Measurements from ENCODE around the gene PTPN12.
"Not testable (repeated sequence)": the region's sequence is repeated elsewhere in the genome, so short reads cannot be mapped to it uniquely, and the experiment has no call there.

Gene PTPN12

DNA sequence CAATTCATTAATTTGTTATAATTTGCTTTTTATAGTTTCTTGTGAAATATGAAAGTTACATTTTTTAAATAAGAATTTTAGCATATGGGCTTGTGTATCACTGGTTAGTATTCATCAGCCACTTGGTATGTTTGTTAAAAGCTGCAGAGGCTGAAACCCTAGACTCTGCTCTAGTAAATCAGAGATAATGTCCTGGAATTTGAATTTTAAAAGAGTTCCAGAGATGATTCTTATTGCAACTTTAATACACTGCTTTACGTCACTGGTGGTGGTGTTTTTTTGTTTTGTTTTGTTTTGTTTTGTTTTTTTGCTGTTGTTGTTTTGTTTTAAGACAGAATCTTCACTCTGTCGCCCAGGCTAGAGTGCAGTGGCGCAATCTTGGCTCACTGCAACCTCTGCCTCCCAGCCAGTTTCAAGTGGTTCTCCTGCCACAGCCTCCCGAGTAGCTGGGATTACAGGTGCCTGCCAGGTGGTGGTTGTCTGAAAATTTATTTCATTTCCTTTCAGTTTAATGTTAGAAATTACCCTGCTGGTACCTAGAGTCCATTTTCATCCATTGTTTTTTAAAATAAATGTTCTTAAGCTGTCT, 43.8 kb downstream of the PTPN12 start:
- no peak for DNase-seq

DNA sequence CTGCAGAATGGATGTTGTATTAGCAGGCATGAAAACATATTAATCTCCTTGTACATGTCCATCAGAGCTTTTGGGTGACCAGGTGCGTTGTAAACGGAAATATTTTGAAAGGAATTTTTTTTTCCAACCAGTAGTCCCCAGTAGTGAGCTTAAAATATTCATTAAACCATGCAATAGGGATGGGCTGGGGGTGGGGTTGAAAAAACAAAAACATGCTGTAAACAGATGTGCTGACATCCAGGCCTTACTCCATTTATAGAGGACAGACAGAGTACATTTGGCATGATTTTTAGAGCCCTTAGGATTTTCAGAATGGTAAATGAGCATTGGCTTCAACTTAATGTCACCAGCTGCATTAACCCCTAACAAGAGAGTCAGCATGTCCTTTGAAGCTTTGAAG, 50.2 kb downstream of the PTPN12 start:
- DNase-seq, result no peak

DNA sequence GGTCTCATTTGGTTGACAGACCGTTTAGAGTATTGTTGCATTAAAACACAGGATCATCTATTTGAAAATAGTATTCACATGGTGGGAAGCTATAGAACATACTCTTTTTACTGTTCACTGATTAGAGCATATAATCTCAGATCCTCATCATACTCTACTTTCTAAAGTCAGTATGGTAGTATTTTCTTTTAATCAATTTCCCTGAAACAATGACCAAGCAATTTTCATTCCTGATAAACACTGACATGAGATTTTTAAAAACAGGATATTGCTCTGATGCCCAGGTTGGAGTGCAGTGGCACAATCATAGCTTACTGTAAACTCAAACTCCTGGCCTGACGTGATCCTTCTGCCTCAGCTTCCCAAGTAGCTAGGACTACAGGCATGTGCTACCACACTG, 63.9 kb downstream of the PTPN12 start:
- DNase-seq, result no peak

DNA sequence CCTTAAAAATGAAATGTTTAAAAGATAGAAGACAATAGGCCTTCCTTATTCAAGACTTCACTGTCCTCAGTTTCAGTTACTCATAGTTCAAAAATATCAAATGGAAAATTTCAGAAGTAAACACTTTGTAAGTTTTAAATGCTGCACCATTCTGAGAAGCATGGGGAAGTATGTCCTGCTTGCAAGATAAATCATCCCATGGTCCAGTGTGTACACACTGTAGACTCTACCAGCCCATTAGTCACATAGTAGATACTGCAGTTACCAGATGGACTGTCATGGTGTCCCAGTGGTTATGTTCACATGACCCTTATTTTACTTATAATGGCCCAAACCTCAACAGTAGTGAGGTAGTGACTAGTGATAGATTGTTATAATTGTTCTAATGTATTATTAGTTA, 69.5 kb downstream of the PTPN12 start:
- no peak for DNase-seq

DNA sequence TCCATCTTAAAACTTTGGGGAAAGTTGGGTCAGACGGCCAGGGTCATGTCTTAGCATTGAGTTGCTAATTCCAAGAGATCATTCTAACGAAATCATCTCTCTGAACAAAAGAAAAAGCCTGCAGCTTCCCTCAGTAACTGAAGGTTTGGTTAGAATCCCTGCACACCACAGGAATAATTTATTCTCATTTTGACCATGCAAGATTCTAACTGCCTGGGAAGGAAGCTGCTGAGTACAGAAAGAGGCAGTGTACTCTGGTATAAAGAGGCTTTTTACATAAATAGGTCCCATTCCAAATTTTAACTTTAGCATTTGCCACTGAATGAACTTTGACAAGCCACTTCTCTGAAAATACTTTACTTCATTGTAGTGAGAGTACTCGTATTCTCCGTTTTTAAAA, 82.2 kb downstream of the PTPN12 start:
- no peak for DNase-seq

DNA sequence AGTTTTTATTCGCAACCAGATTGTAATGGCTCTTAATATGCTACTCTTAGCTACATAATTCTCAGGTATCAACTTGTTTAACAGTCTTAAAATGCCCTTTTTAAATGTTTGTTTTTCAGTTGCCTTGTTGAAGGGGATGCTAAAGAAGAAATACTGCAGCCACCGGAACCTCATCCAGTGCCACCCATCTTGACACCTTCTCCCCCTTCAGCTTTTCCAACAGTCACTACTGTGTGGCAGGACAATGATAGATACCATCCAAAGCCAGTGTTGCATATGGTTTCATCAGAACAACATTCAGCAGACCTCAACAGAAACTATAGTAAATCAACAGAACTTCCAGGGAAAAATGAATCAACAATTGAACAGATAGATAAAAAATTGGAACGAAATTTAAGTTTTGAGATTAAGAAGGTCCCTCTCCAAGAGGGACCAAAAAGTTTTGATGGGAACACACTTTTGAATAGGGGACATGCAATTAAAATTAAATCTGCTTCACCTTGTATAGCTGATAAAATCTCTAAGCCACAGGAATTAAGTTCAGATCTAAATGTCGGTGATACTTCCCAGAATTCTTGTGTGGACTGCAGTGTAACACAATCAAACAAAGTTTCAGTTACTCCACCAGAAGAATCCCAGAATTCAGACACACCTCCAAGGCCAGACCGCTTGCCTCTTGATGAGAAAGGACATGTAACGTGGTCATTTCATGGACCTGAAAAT, 89.7 kb downstream of the PTPN12 start:
- no peak for DNase-seq

DNA sequence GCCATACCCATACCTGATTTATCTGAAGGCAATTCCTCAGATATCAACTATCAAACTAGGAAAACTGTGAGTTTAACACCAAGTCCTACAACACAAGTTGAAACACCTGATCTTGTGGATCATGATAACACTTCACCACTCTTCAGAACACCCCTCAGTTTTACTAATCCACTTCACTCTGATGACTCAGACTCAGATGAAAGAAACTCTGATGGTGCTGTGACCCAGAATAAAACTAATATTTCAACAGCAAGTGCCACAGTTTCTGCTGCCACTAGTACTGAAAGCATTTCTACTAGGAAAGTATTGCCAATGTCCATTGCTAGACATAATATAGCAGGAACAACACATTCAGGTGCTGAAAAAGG, 90.2 kb downstream of the PTPN12 start:
- DNase-seq, result no peak

DNA sequence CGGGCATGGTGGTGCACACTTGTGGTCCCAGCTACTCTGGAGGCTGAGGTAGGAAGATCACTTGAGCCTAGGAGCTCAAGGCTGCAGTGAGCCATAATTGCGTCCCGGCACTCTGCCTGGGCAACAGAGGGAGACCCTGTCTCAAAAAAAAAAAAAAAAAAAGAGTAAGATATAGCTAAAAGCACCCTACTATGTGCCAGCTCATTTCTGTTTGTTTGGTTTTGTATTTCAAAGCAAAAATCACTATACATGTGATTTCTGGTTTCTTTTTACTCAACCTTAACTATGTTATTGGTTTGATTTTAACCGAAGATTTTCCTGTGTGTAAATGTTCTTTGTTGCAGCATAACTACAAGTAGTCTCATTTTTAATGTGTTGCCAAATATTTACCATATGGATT, 92.7 kb downstream of the PTPN12 start:
- no peak for DNase-seq

DNA sequence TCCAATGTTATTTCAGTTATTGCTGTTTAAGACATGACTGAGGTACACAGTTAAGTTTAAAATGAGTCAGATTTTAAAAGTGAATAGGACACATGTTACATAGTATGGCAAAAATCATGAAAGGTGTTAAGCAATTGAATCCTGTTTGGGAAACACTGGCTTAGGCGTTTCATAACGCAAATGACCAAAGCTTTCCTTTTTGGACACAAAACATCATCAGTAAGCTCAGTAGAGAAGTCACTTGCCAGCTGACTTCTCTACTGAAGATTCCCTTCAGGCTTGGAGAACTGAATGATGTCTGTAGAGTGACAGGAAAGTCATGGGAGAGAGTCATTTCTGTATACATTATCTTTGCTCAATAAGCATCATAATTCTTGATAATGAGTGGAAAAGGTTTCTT, 94.7 kb downstream of the PTPN12 start:
- no peak for DNase-seq

DNA sequence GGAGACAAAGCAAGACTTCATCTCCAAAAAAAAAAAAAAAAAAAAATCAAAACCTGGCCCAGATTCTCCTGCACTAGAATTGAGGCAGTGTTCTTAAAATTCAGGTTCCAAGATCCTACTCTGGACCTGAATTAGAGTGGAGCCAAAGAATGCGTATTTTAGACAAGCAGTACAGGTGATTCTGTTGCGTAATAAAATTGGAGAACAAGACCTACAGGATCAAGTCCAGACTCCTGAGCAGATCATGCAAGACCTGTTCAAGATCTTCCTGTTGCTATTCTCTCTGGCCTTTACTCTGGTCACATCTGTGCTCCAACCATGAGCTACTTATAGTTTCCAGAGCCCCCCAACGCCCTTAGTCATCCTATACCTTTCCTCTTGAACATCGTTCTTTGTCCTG, 107.7 kb downstream of the PTPN12 start:
- no peak for DNase-seq

DNA sequence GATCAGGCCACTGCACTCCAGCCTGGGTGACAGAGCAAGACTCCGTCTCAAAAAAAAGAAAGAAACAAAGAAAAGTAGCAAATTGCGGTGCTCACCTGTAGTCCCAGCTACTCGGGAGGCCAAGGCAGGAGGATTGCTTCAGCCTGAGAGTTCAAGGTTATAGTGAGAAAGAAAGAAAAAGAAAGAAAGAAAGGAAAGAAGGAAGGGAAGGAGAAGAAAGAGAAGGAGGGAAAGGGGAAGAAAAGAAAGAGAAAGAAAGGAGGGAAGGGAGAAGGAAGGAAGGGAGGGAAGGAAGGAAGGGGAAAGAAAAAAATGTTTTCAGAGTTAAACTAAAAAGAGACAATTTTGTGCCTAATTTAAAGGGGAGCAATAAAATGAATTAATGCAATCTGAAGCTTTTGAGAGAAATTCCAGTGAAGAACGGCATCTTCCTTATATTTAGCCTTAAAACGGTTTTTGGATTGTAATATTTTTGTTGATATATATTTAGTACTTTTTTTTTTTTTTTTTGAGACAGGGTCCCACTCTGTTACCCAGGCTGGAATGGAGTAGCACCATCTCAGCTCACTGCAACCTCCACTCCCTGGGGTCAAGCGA, 111.7 kb downstream of the PTPN12 start:
- DNase-seq, result no peak

DNA sequence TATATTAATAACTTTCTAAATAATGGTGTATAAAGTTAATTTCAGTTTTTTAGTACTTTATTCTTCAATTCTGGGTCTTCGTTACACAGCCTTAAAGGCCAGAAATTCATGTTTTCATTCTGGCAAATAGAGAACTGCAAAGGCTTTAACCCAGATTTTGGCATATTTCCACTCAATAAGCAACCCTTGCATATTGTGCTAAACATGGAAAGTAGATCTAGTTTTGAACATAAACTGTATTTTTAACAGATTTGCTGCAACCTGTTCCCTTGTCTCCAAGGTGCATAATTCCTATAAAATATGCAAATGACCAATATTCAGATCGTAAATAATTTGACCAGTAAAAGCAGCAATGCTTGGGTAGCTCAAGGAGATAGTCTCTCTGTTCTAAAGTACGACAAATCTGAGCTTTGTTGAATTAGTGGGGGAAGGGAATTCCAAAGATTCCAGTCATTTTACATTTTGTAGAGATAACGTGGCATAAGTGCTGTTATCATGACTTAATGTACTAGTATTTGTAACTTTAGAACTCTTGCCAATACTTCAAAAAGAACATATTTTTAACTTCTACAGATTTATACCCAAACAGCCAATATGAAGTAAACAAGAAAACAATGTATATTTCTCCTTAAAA, 112.7 kb downstream of the PTPN12 start:
- DNase-seq, result no peak

DNA sequence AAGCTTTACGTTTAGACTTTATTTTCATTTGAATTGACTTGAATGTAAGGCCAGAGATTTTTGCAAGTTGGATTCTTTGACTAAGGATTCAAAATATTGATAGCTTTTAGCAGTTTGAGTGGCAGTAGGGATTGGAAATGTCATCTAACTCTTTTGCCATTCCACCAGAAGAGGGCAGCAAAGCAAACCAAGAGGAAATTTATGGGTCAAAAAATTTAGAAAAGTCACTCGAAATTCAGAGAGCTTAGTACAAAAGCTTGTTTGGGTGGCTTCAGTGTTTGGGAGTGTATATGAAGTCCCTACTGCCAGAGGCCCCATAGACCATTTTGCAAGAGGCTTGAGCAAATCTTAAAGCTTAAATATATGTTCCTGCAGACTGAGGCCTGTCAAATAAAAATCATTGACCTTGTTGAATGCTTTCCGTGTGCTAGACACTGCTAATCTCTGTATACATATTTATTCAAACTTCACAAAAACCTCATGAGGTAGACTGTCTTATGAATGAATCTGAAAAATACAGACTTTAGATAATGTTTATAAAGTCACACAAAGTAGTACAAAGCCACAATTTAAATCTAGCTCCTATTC, 114.6 kb downstream of the PTPN12 start:
- DNase-seq, result no peak

DNA sequence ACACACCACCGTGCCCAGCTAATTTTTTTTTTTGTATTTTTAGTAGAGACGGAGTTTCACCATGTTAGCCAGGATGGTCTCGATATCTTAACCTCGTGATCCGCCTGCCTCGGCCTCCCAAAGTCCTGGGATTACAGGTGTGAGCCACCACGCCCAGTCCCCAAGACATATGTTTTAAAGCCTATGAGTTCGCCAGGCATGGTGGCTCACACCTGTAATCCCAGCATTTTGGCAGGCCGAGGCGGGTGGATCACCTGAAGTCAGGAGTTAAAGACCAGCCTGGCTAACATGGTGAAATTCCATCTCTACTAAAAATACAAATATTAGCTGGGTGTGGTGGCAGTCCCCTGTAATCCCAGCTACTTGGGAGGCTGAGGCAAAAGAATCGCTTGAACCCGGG, 115.7 kb downstream of the PTPN12 start:
- not testable (repeated sequence) for DNase-seq

DNA sequence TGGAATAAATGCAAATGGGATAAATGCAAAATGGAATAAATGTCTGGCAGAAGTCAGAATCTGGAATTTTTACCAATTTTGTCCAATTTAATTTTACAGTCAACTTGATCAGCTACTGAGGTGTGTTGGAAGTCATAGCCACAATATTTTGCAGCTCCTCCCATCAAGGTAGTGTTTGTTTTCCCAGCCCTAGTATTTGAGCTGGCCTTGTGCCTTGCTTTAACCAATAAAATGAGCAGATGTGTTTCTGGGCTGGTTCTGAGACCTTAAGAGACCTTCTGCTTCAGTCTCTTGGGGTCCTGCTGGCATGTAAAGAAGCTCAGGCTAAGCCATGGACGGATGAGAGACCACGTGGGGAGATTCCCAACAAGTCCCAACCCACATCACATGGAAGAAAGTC, 116.5 kb downstream of the PTPN12 start:
- no peak for DNase-seq

DNA sequence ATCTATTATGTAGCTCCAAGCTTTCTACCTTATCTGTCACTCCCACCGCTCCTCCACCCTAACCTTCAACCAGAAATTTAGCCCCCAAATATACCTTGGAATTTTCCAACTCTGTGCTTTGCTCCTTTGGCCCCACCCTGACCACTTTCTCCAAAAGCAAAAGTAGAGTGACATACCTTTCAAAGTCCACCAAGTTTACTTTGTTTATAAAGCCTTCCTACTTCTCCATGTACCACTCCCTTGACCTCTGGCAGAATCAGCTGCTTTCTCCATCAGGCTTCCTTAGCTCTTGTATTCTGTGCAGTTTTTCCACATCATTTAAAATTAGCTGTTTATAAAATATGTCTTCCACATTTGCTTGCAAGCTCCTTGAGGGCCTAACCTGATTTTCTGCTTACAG, 118.3 kb downstream of the PTPN12 start:
- no peak for DNase-seq

DNA sequence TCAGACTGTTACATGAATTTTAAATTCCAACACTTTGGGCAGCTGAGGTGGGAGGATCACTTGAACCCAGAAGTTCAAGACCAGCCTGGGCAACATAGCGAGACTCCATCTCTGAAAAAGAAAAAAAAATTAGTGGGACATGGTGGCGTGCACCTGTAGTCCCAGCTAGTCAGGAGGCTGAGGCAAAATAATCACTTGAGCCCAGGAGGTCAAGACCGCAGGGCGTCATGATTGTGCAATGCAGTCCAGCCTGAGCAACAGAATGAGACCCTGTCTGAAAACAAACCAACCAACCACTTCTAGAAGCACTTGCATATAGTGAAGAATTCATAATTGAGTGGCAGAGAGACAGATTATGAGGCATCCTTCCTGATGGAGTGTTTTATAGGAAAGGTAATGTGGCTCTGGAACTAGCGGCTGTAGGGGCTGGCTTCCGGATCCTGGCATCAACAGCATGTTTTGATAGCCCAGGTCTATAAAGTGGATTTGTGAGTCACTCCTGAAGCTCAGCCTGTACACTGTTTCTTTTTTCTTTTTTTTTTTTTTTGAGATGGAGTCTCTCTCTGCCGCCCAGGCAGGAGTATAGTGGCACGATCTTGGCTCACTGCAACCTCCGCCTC, 118.9 kb downstream of the PTPN12 start:
- DNase-seq, result no peak

DNA sequence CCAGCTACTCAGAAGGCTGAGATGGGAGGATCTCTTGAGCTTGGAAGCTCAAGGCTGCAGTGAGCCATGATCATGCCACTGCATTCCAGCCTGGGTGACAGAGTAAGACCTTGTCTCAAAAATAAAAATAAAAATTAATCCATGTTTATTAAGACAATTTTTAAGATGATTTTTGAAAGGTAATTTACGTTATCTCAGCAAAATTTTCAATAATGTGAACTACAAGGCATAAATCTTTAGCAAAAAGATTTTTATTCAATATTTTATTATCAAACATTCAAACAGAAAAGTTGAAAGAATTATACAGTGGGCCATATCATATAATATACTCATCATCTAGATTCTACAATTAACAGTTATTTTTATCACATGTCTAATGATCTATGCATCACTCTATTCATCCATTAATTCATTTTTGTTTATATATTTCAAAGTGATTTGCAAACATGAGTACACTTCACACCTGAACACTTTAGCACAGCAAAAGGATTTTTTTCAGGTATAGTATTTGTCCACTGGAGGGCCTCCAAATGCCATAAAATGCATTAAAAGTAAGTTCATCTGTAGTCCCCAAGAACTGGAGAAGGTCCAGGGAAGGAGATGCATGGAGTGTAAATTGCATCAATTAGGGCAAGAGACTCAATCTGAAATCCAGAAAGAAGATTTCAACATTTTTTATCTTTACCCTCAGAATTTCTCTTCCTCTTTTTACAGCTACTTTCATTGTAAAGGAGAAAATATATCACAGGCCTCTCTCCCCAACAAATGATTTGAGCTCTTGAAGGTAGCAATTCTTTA, 120.5 kb downstream of the PTPN12 start:
- DNase-seq, result peak in 1 of 2 experiments; percentile 1

DNA sequence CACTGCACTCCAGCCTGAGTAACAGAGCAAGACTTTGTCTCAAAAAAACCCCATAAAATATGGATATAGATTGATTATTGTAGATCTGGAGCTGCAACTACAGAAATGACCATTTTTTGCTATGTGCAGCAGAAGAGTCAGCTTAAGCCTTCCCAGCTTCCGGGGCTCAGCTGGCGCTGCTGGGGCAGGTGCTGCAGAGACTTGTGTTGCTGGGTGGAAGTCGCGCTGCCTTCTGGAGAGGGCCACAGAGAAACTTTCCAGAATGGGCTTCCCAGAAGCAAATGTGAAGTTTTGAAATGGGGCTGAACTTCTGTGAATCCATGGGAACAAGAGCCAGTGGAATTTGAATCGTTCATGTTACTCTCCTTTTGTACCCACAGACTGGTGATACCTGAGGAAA, 121.8 kb downstream of the PTPN12 start:
- no peak for DNase-seq

DNA sequence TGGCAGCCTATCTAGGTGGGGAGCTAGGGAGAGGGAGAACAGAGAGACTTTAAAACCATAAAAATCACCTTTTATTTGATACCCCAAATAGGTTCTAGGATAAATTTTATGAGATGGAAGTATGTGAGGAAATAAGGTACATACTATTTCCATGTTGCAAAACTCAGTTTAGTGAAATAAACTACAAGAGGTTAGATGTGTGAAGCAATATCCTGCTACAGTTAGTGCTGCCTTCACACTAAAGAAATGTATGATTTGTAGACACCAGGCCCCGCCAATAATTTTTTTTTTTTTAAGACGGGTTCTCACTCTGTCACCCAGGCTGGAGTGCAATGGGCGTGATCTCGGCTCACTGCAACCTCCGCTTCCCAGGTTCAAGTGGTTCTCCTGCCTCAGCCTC, 124.7 kb downstream of the PTPN12 start:
- DNase-seq, result no peak

DNA sequence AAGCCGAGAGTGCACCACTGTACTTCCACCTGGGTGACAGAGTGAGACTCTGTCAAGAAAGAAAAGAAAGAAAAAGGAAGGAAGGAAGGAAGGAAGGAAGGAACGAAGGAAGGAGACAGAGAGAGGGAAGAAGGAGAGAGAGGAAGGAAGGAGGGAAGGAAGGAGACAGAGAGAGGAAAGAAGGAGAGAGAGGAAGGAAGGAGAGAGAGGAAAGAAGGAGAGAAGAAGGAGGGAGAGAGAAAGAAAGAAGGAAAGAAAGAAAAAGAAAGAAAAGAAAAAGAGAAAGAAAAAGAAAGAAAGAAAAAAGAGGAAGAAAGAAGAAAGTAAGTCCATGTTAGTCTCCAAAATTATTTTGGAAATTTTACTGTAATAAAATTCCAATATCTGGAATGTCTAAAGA, 125.8 kb downstream of the PTPN12 start:
- DNase-seq, result no peak

DNA sequence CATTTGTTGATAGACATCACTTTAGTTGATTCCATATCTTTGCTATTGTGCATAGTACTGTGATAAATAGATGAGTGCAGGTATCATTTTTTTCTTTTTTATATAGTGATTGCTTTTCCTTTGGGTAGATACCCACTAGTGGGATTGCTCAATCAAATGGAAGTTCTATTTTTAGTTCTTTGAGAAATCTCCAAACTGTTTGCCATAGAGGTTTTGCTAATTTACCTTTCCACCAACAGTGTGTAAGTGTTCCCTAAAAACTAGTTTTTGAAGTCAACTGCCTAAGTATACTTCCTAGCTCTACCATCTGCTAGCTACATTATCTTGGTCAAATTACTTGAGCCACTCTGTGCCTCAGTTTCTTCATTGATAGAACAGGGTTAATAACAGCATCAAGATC, 127.6 kb downstream of the PTPN12 start:
- no peak for DNase-seq

DNA sequence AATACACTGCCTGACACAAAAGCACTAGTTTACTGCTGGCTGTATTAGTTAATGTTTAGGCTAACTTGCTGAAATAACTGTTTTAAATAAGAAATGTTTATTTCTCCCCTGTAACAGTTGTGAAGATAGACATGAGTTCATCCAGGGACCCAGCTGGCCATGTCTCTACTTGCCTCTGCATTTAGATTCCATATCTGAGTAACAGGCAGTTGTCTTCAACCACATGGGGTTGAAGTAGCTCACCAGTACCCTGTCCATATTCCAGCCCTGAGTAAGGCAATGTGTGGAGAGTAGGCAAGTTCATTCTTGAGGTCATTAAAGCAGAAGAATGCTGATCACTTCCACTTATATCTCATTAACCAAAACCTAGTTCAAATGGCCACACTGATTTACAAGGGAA, 128.1 kb downstream of the PTPN12 start:
- DNase-seq, result no peak
